Astrocyte of the cerebellum (primary cell): Measurements from ENCODE around the gene EMP2.
"Not testable (repeated sequence)": the region's sequence is repeated elsewhere in the genome, so short reads cannot be mapped to it uniquely, and the experiment has no call there.

ENCODE experiments used
- DNase-seq: peaks from one replicate; pipeline ENCODE4 v3.0.0-alpha.2; 2011; ENCODE audit warnings: low read depth
- H3K4me3 ChIP-seq: 2 replicates; pipeline ENCODE4 v1.5.1; 2011; ENCODE audit warnings: mild to moderate bottlenecking, low read depth, low read length, moderate library complexity
- CTCF ChIP-seq: IDR thresholded peaks from 2 replicates; pipeline ENCODE4 v1.5.1; 2012; ENCODE audit warnings: low read length, low read depth, moderate library complexity, mild to moderate bottlenecking; ENCODE audit errors: missing control alignments
- in situ Hi-C: cut with HindIII; loops from 2 replicates; pipeline ENCODE4 v1.10.0; 2017; ENCODE audit warnings: low sequenced_read_pairs

The EMP2 gene

GRCh38 chr16:10514369-10515055, 65.9 kb downstream of the EMP2 start:
- peak; percentile 48 for DNase-seq
- peak; percentile 48 for TF ChIP-seq CTCF
- no peak overlapping the region for H3K4me3 ChIP-seq
- in situ Hi-C loops: loop anchor here (25.0 kb wide), 1 partner anchor 202 kb away; no protein-coding TSS in a partner anchor

- H3K4me3 ChIP-seq: no peak overlapping the region
- no peak for DNase-seq
- no peak for TF ChIP-seq CTCF
- in situ Hi-C loops: loop anchor here (25.0 kb wide), 1 partner anchor 200 kb away; no protein-coding TSS in a partner anchor
These were observed 68.6 kb downstream of the EMP2 start for GRCh38 chr16:10511829-10512228.

- no peak for DNase-seq
- no peak for TF ChIP-seq CTCF
- no peak overlapping the region for H3K4me3 ChIP-seq
- in situ Hi-C loops: loop anchor here (25.0 kb wide), 1 partner anchor 198 kb away; no protein-coding TSS in a partner anchor
These were observed 70.1 kb downstream of the EMP2 start for GRCh38 chr16:10510279-10510678.

DNA sequence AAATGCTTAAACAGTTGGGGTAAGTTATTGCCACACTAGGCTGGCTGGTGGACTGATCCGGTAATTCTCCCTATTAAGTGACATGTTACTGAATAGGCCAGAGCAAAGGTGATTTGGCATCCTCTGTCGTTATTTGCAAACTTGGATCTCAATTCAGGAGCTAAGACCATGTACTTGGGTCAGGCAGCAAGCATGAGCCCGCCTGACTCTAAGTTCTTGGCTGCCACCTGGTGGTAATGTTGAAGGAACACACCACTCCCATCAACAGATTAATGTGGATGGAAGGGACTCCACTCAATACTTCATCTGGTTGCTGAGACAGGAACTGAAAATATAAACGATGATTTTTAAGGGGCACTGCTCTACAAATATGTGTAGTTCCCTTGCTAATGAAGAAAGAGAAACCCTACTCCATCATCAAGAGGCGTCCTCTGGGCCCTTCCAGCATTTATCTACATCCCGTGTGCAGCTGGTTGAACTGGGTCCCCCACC, 70.8 kb downstream of the EMP2 start:
- in situ Hi-C loops: loop anchor here (25.0 kb wide), 1 partner anchor 197 kb away; no protein-coding TSS in a partner anchor
- TF ChIP-seq CTCF: peak; percentile 76
- peak; percentile 73 for DNase-seq
- no peak overlapping the region for H3K4me3 ChIP-seq

- not testable (repeated sequence) for H3K4me3 ChIP-seq, DNase-seq
- in situ Hi-C loops: loop anchor here (25.0 kb wide), 1 partner anchor 193 kb away; no protein-coding TSS in a partner anchor
These were observed 75.1 kb downstream of the EMP2 start for GRCh38 chr16:10505286-10505685.

DNA sequence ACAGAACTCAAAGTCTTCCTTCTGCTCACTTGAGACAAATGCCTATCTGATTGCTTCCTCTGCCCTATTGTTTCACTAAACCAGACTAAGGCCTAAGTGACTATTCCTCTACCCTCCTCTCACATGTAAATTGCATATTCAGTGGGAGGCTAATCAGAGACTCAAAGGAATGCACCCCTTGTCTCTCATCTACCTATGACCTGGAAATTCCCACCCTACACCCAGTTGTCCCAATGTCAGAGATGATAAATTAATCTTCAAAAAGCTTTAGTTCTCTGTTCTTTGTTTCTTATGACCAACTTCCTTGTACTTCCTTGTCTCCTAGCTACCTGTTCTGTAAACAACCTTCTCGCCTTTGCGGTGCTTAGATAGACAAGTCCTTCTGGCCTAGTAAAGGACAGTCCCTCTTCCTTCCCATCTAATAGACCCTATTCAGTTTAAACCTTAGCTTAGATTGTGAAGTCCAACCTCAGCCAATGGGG, 76.0 kb downstream of the EMP2 start:
- in situ Hi-C loops: loop anchor here (25.0 kb wide), 1 partner anchor 192 kb away; no protein-coding TSS in a partner anchor
- no peak for DNase-seq
- H3K4me3 ChIP-seq: no peak overlapping the region
- no peak for TF ChIP-seq CTCF

DNA sequence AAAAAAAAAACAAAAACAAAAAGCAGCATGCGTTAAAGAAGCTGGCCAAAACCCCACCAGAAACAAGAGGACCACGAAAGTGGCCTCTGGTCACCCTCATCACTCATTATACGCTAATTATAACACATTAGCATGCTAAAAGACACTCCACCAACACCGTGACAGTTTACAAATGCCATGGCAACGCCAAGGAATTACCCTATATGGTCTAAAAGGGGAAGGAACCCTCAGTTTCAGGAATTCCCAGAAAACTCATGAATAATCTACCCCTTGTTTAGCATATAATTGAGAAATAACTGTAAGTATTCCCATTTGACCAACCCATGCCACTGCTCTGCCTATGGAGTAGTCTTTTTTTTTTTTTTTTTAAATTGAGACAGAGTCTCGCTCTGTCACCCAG, 77.6 kb downstream of the EMP2 start:
- no peak for TF ChIP-seq CTCF
- no peak overlapping the region for H3K4me3 ChIP-seq
- DNase-seq: no peak
- in situ Hi-C loops: loop anchor here (25.0 kb wide), 1 partner anchor 190 kb away; no protein-coding TSS in a partner anchor
